HG03108 (cell line): ENCODE data around the gene EXPH5.

ENCODE experiments used
- ATAC-seq: cut with Tn5 transposase; IDR thresholded peaks from one replicate; pipeline ENCODE4 v1.9.1; 2021; ENCODE audit warnings: moderate library complexity; ENCODE audit not compliant: unreplicated experiment

EXPH5 gene

GRCh38 chr11:108474664-108475463 is 118.7 kb downstream of the EXPH5 start:
- ATAC-seq: no peak

GRCh38 chr11:108472681-108473080 is 120.9 kb downstream of the EXPH5 start:
- no peak for ATAC-seq

GRCh38 chr11:108468478-108468864 is 125.1 kb downstream of the EXPH5 start:
- ATAC-seq: no peak

DNA sequence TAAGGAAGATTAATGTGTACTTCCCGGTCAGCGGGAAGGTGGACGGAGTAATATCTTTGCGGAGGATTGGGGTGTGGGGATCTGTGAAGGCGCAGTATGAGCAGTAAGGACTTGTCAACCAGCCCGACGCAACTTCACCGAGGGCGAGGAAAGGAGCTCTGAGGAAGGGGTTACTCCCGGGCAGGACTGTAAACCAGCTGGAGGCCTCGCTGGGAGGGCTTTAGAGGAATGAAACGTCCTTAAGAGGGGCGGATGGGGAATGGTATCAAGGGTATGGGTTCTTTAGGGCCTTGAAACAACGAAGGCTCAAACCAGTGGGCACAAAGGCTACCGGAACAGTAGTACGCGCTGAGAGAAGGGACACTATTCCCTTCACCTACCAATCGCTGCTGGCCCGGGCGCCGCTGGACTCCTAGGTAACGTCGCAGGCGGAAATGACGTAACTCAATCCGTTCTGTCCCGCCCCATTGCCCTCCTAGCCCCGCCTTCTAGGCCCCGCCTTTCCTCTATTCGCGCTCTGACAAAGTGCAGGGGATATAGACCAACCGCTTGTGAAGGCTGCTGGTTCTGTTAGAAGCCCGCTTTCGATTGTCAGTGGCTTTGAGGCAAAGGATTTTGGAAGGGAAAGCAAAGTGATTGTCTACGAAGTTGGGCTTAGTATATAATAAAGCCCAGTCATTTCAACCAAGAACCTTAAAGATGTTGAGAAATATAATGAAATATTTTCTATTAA is 126.3 kb downstream of the EXPH5 start, which contains the start of gene C11orf65:
TSS of gene C11orf65 (minus strand) at position 439 of the 733 bp plus-strand sequence. CDS start 5,970 bp downstream, outside the sequence.
- peak; percentile 99 for ATAC-seq

DNA sequence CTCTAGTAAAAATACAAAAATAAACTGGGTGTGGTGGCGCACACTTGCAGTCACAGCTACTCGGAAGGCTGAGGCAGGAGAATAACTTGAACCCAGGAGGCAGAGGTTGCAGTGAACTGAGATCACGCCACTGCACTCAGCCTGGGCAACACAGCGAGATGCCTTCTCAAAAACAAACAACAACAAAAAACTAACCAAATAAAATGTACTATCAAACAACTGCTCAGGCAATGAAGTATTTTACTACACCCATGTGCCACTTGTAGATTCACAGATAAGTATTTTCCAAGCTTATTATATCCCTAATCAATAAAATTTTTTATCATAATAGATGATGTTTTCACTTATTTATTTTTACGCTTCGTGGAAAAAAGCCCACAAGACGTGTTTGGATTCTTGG is 127.2 kb downstream of the EXPH5 start:
- ATAC-seq: no peak
